ENCODE measurements around the gene IL1R1.
A peak's percentile ranks its signal among the peaks of the same experiment; 100 is the strongest.

Gene IL1R1

DNA sequence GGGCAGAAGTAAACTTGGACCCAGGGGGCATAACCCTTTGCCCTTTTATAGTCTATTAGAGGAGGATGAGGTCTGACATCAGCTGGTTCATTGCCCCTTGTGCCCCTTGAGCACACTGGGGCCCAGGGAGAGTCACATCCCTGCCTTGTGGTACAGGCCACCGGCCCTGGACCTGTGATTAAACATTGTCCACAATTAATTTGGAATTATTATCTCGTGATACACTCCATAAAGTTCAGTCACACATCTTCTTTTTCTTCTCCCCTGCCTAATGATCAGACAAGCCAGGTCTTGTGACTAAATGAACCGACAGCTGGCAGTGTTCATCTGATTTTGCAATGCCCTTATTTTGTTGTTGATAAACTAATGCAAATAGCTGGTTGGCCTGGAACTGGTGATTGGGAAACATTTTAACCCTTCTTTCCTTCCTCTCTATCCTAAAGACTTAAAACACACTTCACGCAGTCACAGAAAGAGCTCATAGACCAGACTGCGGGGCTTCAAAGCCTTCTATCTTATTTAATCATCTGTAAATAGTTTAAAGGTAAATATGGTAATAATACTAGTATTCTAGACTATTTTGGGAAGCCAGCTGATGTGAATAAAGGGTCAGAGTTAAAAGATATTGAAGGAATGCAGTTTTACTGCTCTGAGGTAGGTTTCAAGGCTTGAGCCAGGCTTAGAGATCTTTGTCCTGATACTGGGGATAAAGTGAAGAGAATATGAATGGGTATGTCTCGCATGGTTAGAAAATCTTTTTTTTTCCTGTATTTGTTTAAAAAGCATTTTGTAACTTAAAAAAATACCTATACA lies 13.4 kb downstream of the IL1R1 start:
- TF ChIP-seq NFIC (IDR thresholded peaks at IDR 0.05), result no peak
- TF ChIP-seq EGR1 (IDR thresholded peaks at IDR 0.05), result no peak

GRCh38 chr2:102158011-102158755 lies 15.6 kb downstream of the IL1R1 start:
- TF ChIP-seq NFIC (IDR thresholded peaks at IDR 0.05) (no peak), RAD21 (IDR thresholded peaks at IDR 0.05; ENCODE audit: low read depth) (no peak), TCF12 (IDR thresholded peaks at IDR 0.05; ENCODE audit: low read depth) (no peak), ZBTB7A (IDR thresholded peaks at IDR 0.05; ENCODE audit: low read depth) (no peak), MAX (IDR thresholded peaks at IDR 0.05) (no peak), EP300 (IDR thresholded peaks at IDR 0.05; ENCODE audit: borderline replicate concordance) (no peak), TEAD4 (IDR thresholded peaks at IDR 0.05) (no peak), FOXM1 (IDR thresholded peaks at IDR 0.05; ENCODE audit: borderline replicate concordance, low read depth) (no peak), TAF1 (IDR thresholded peaks at IDR 0.05; ENCODE audit: low read depth) (no peak), YY1 (IDR thresholded peaks at IDR 0.05; ENCODE audit: low read depth) (no peak), CEBPB (IDR thresholded peaks at IDR 0.05) (no peak), EGR1 (IDR thresholded peaks at IDR 0.05) (no peak), CREB1 (IDR thresholded peaks at IDR 0.05; ENCODE audit: low read depth) (no peak)
- TF ChIP-seq, protein P1, sequence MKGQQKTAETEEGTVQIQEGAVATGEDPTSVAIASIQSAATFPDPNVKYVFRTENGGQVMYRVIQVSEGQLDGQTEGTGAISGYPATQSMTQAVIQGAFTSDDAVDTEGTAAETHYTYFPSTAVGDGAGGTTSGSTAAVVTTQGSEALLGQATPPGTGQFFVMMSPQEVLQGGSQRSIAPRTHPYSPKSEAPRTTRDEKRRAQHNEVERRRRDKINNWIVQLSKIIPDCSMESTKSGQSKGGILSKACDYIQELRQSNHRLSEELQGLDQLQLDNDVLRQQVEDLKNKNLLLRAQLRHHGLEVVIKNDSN (IDR thresholded peaks at IDR 0.05), result no peak
- TF ChIP-seq, protein P2, sequence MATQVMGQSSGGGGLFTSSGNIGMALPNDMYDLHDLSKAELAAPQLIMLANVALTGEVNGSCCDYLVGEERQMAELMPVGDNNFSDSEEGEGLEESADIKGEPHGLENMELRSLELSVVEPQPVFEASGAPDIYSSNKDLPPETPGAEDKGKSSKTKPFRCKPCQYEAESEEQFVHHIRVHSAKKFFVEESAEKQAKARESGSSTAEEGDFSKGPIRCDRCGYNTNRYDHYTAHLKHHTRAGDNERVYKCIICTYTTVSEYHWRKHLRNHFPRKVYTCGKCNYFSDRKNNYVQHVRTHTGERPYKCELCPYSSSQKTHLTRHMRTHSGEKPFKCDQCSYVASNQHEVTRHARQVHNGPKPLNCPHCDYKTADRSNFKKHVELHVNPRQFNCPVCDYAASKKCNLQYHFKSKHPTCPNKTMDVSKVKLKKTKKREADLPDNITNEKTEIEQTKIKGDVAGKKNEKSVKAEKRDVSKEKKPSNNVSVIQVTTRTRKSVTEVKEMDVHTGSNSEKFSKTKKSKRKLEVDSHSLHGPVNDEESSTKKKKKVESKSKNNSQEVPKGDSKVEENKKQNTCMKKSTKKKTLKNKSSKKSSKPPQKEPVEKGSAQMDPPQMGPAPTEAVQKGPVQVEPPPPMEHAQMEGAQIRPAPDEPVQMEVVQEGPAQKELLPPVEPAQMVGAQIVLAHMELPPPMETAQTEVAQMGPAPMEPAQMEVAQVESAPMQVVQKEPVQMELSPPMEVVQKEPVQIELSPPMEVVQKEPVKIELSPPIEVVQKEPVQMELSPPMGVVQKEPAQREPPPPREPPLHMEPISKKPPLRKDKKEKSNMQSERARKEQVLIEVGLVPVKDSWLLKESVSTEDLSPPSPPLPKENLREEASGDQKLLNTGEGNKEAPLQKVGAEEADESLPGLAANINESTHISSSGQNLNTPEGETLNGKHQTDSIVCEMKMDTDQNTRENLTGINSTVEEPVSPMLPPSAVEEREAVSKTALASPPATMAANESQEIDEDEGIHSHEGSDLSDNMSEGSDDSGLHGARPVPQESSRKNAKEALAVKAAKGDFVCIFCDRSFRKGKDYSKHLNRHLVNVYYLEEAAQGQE (IDR thresholded peaks at IDR 0.05; ENCODE audit: low read depth), result no peak

GRCh38 chr2:102159295-102159694 lies 16.7 kb downstream of the IL1R1 start:
- TF ChIP-seq EP300 (IDR thresholded peaks at IDR 0.05; ENCODE audit: borderline replicate concordance) (no peak), YY1 (IDR thresholded peaks at IDR 0.05; ENCODE audit: low read depth) (no peak), TEAD4 (IDR thresholded peaks at IDR 0.05) (no peak), TCF12 (IDR thresholded peaks at IDR 0.05; ENCODE audit: low read depth) (no peak), NFIC (IDR thresholded peaks at IDR 0.05) (no peak), CEBPB (IDR thresholded peaks at IDR 0.05) (no peak), RAD21 (IDR thresholded peaks at IDR 0.05; ENCODE audit: low read depth) (no peak), ZBTB7A (IDR thresholded peaks at IDR 0.05; ENCODE audit: low read depth) (no peak), TAF1 (IDR thresholded peaks at IDR 0.05; ENCODE audit: low read depth) (no peak), EGR1 (IDR thresholded peaks at IDR 0.05) (no peak), MAX (IDR thresholded peaks at IDR 0.05) (no peak), FOXM1 (IDR thresholded peaks at IDR 0.05; ENCODE audit: borderline replicate concordance, low read depth) (no peak), CREB1 (IDR thresholded peaks at IDR 0.05; ENCODE audit: low read depth) (no peak)
- TF ChIP-seq, protein P1 (IDR thresholded peaks at IDR 0.05), result no peak
- TF ChIP-seq, protein P2 (IDR thresholded peaks at IDR 0.05; ENCODE audit: low read depth), result no peak

GRCh38 chr2:102166189-102166845 lies 23.8 kb downstream of the IL1R1 start:
- TF ChIP-seq NFIC (IDR thresholded peaks at IDR 0.05), result no peak
- 0 out of 2 replicates have a peak, but pooled peaks have one; percentile 6 for TF ChIP-seq CEBPB (IDR thresholded peaks at IDR 0.05)
- TF ChIP-seq TEAD4 (IDR thresholded peaks at IDR 0.05), result no peak
- TF ChIP-seq CREB1 (IDR thresholded peaks at IDR 0.05; ENCODE audit: low read depth), result no peak
- no peak for TF ChIP-seq FOXM1 (IDR thresholded peaks at IDR 0.05; ENCODE audit: borderline replicate concordance, low read depth)
- TF ChIP-seq ZBTB7A (IDR thresholded peaks at IDR 0.05; ENCODE audit: low read depth), result no peak
- TF ChIP-seq TAF1 (IDR thresholded peaks at IDR 0.05; ENCODE audit: low read depth), result no peak
- no peak for TF ChIP-seq TCF12 (IDR thresholded peaks at IDR 0.05; ENCODE audit: low read depth)
- TF ChIP-seq, protein P2 (IDR thresholded peaks at IDR 0.05; ENCODE audit: low read depth), result no peak
- TF ChIP-seq, protein P1 (IDR thresholded peaks at IDR 0.05), result no peak
- no peak for TF ChIP-seq MAX (IDR thresholded peaks at IDR 0.05)
- TF ChIP-seq EP300 (IDR thresholded peaks at IDR 0.05; ENCODE audit: borderline replicate concordance), result no peak
- peak; percentile 75 for TF ChIP-seq RAD21 (IDR thresholded peaks at IDR 0.05; ENCODE audit: low read depth)
- TF ChIP-seq EGR1 (IDR thresholded peaks at IDR 0.05), result no peak
- no peak for TF ChIP-seq YY1 (IDR thresholded peaks at IDR 0.05; ENCODE audit: low read depth)

Measured in Ishikawa (cell line).